ENCODE results near the gene ABCB7.
"Not testable (repeated sequence)": the region's sequence is repeated elsewhere in the genome, so short reads cannot be mapped to it uniquely, and the experiment has no call there.

Gene ABCB7

DNA sequence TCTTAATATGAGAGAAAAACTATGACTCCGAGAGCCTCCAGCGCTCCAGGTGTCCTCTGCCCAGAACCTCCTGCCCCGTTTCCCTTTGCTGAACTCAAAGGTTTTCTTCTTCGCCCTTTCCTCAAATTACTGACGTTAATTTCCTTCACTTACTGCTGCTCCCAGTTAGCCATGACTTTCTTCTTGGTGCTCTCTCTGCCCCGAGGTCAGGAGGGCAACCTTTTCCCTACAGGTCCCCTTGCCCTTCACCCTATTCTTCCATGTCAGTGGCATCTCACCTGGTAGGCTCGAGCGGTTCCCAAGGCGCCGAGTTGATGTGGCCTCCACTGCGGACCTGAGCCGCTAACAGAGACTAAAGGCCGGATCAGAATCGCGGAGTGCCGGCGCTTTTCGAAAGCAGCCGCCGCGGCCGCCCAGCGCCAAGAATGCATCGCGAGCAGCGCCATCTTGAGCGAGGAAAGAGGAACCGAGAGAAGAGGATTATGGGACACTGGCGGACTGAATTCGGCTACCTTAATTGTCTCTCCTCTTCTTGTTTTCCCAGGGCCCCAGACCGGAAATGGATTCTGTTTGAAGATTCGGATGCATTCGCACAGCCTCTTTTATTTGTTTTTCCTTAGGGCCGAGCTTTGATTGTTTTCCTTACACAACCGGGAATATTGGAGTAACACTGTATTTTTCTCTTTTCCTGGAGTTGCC is at the start of gene ABCB7:
Gene ABCB7, minus strand, starts transcription at position 457 of the 699 bp plus-strand sequence. Its CDS starts 11 bp downstream, at position 446.
- DNase-seq = peak; percentile 73

DNA sequence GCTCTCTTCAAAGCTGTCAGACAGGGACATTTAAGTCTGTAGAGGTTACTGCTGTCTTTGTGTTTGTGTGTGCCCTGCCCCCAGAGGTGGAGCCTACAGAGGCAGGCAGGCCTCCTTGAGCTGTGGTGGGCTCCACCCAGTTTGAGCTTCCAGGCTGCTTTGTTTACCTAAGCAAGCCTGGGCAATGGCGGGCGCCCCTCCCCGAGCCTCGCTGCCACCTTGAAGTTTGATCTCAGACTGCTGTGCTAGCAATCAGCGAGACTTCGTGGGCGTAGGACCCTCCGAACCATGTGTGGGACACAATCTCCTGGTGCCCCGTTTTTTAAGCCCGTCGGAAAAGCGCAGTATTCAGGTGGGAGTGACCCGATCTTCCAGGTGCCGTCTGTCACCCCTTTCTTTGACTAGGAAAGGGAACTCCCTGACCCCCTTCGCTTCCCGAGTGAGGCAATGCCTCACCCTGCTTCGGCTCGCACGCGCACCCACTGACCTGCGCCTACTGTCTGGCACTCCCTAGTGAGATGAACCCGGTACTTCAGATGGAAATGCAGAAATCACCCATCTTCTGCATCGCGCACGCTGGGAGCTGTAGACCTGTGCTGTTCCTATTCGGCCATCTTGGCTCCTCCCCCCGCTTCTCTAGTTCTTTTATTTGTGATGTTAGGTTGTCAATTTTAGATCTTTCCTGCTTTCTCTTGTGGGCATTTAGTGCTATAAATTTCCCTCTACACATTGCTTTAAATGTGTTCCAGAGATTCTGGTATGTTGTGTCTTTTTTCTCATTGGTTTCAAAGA is 32.5 kb upstream of the ABCB7 start:
- not testable (repeated sequence) for DNase-seq

DNA sequence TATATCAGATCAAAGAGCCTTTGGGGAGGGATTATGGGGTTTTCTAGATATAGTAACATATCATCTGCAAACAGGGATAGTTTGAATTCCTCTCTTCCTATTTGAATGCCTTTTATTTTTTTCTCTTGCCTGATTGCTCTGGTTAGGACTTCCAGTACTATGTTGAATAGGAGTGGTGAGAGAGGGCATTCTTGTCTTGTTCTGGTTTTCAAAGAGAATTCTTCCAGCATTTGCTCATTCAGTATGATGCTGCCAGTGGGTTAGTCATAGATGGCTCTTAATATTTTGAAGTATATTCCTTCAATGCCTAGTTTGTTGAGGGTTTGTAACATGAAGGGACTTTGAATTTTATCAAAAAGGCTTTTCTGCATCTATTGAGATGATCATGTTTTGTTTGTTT is 25.6 kb upstream of the ABCB7 start:
- no peak for DNase-seq

DNA sequence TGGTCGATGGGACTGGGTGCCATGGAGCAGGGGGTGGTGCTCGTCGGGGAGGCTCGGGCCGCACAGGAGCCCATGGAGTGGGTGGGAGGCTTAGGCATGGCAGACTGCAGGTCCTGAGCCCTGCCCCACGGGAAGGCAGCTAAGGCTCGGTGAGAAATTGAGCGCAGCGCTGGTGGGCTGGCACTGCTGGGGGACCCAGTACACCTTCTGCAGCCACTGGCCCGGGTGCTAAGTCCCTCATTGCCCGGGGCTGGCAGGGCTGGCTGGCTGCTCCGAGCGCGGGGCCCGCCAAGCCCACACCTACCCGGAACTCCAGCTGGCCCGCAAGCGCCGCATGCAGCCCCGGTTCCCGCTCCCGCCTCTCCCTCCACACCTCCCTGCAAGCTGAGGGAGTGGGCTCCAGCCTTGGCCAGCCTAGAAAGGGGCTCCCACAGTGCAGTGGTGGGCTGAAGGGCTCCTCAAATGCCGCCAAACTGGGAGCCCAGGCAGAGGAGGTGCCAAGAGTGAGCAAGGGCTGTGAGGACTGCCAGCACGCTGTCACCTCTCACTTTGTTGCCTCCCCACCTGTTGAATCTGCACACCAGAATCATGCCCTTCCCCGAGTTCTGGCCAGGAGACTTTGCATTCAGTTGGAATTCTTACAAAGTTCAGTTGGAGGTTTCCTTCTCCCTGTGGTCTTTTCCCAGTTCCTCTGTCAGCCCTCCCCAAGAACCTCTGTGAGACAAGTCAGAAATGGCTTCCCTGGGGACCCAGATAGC is 23.6 kb upstream of the ABCB7 start:
- not testable (repeated sequence) for DNase-seq

GRCh38 chrX:75172257-75172890 is 16.3 kb upstream of the ABCB7 start:
- DNase-seq = not testable (repeated sequence)

GRCh38 chrX:75158054-75158453 is 2.0 kb upstream of the ABCB7 start:
- no peak for DNase-seq

DNA sequence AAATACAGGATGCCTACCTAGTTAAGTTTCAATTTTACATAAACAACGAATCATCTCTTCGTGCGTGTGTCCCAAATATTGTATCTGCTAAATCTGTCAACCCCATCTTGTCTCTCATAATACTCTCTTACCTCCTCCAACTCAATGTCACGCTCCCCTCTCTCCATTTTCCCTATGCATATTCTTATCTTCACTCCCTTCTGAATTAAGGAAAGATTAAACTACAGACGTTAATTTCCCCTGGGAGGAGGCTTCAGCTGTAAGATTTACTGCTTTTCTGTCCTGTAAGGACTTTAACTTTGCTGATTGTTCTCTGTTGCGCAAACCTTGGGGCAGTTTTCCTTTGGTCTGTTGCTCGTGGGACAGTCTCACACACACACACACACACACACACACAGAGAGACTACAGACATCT is 455 bp upstream of the ABCB7 start:
- peak; percentile 14 for DNase-seq

DNA sequence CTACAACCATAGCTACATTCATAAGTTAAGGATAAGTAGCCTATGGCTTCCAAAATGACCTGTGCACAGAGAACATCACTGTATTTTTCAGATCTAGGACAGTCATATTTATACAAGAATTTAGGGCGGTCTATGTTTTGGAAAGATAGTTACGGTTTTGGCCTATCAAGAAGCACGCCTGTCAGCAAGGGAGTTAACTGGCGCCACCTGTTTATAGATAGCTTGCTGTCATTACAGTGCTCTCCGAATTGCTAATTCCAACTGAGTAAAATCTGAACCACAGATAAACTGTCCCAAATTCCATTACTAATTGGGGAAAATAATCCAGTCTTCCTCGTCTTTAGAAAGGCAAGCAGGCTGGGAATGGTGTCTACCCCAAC is 646 bp downstream of the ABCB7 start:
- DNase-seq = no peak

- DNase-seq = no peak
Observed at GRCh38 chrX:75154871-75155270, 1.2 kb downstream of the ABCB7 start.

DNA sequence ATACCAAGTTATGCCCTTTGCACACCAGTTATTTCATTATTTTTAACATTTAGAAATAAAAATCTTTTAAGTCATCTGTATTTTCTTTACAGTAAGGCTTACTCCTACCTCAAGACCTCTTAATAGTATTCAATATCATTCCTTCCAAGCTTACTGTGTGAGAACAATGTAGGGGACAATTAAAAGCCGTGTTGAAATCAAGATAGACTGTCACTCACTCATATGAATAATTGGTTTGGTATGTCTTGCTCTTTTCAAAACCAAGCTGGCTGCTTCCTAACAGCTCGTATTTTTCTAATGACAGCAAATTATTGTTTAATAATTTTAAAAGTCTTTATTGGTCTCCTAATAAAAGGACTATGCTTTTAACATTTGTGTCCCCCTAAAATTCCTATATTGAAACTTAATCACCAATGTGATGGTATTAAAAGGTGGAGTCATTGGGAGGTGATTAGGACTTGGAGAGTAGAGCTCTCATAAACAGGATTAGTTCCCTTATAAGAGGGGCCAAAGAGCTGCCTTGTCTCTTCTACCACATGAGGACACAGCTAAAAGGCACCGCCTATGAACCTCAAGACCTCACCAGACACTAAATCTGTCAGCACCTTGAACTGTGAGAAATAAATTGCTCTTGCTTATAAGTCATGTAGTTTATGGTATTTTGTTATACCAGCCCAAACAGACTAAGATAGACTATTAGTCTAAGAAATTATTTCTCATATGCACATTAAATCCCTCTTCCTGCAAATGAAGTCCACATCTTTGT is 4.1 kb downstream of the ABCB7 start:
- no peak for DNase-seq

GRCh38 chrX:75149654-75150053 is 6.4 kb downstream of the ABCB7 start:
- no peak for DNase-seq

DNA sequence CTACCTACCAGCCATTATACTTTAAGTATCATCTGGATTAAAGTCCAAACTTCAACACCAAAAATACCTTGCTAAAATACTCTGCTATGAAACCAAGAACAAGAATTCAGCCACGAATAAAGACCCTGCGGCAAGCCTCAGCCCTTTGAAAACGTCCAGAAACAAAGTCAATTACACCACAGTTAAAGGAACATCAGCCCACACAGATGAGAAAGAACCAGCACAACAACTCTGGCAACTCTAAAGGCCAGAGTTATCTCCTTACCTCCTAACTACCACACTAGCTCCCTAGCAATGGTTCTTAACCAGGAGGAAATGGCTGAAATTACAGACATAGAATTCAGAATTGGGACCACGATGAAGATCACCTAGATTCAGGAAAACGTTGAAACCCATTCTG is 23.4 kb downstream of the ABCB7 start:
- no peak for DNase-seq

GRCh38 chrX:75131973-75132627 is 24.0 kb downstream of the ABCB7 start:
- DNase-seq = no peak

DNA sequence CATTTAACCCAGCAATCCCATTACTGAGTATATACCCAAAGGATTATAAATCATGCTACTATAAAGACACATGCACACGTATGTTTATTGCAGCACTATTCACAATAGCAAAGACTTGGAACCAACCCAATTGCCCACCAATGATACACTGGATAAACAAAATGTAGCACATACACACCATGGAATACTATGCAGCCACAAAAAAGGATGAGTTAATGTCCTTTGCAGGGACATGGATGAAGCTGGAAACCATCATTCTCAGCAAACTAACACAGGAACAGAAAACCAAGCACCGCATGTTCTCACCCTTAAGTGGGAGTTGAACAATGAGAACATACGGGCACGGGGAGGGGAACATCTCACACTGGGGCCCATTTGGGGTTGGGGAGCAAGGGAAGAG is 27.0 kb downstream of the ABCB7 start:
- DNase-seq = not testable (repeated sequence)

GRCh38 chrX:75118296-75118695 is 37.8 kb downstream of the ABCB7 start:
- DNase-seq = no peak

DNA sequence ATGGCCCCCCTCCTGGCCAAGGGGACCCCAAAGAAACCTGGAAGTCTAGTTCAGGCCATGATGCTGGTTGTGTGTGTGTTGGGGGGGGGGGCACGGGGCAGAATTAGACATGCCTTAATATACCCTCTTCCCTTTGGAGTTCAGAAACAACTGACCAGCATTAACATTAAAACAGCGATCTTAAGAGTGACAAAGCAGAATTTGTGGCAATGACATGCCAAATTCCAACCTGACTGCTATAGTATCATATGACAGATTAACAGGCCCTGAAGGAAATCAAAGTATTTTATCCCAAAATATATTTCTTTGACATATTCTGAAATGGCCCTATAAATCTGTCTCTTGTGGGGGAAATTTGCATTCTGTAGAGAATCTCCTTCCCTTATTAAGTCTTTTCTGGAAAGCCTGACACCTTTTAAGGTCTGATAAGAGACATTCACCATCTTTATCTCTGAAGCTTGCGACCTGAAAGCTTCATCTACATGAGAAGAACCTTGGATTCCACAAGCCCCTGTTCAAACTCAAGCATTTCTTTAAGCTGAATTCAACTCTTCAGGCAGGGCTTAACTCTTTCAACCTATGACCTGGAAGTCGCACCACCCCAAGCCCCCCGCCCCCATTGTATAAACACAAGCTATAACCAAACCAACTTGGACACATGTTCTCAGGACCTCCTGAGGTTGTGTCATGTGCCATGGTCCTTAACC is 40.2 kb downstream of the ABCB7 start:
- DNase-seq = no peak

GRCh38 chrX:75114638-75115037 is 41.4 kb downstream of the ABCB7 start:
- no peak for DNase-seq

GRCh38 chrX:75113664-75114063 is 42.4 kb downstream of the ABCB7 start:
- DNase-seq = no peak

GRCh38 chrX:75107863-75108509 is 48.1 kb downstream of the ABCB7 start:
- DNase-seq = no peak

DNA sequence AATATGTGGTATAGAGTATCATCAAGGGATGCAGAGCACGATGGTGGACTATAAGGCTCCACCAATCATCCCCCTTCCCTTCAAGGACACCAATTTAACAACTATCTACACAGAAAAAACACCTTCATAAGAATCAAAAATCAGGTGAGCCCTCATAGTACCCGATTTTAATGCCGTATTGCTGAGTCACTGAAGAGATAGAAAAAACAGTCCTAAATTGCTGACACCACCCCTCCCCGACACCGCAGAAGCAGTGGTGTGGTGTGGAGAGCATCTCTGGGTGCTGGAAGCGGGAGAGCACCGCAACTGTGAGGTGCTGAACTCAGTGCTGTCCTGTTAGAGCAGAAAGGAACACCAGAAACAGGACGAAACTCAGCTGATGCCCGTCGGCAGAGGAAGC is 49.3 kb downstream of the ABCB7 start:
- no peak for DNase-seq

GRCh38 chrX:75096331-75096730 is 59.8 kb downstream of the ABCB7 start:
- DNase-seq = no peak

All from CD4-positive, alpha-beta T cell treated with Interleukin-17A for 1 hour (primary cell).